ENCODE measurements around the gene FAM187B.

- no peak for TF ChIP-seq POLR2A (IDR thresholded peaks at IDR 0.05)
- TF ChIP-seq, protein P1, sequence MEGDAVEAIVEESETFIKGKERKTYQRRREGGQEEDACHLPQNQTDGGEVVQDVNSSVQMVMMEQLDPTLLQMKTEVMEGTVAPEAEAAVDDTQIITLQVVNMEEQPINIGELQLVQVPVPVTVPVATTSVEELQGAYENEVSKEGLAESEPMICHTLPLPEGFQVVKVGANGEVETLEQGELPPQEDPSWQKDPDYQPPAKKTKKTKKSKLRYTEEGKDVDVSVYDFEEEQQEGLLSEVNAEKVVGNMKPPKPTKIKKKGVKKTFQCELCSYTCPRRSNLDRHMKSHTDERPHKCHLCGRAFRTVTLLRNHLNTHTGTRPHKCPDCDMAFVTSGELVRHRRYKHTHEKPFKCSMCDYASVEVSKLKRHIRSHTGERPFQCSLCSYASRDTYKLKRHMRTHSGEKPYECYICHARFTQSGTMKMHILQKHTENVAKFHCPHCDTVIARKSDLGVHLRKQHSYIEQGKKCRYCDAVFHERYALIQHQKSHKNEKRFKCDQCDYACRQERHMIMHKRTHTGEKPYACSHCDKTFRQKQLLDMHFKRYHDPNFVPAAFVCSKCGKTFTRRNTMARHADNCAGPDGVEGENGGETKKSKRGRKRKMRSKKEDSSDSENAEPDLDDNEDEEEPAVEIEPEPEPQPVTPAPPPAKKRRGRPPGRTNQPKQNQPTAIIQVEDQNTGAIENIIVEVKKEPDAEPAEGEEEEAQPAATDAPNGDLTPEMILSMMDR (IDR thresholded peaks at IDR 0.05) = no peak
Measured at GRCh38 chr19:35225951-35226350, 2.6 kb downstream of the FAM187B start.
